Astrocyte (in vitro differentiated cells and primary cell): Measurements from ENCODE around the gene GPHN. TPM values are rescaled to one million over a fixed set of nuclear protein-coding genes. Genes with fewer than 3 reads are reported as not detected.

Source experiments
- DNase-seq: peaks from one replicate; pipeline ENCODE4 v3.0.0-alpha.2; 2010; ENCODE audit warnings: low read depth
- FAIRE-seq: peaks from 2 replicates; lab custom pipeline; 2011; peaks lifted over from hg19 to GRCh38; lab: Jason Lieb, UNC
- H2AFZ ChIP-seq: 2 replicates; pipeline ENCODE4 v1.6.0; 2012; ENCODE audit warnings: low read depth, low read length, inconsistent platforms
- H3K27ac ChIP-seq: 2 replicates; pipeline ENCODE4 v1.5.1; 2011; ENCODE audit warnings: low read depth, low read length, inconsistent platforms
- H3K27me3 ChIP-seq: 2 replicates; pipeline ENCODE4 v1.6.0; 2011; ENCODE audit warnings: low read length, inconsistent platforms; ENCODE audit not compliant: insufficient read depth
- H3K36me3 ChIP-seq: 2 replicates; pipeline ENCODE4 v1.5.1; 2011; ENCODE audit warnings: low read length, inconsistent platforms; ENCODE audit not compliant: insufficient read depth
- H3K4me1 ChIP-seq: 2 replicates; pipeline ENCODE4 v1.5.1; 2011; ENCODE audit warnings: low read length, inconsistent platforms; ENCODE audit not compliant: insufficient read depth
- H3K4me2 ChIP-seq: 2 replicates; pipeline ENCODE4 v1.6.0; 2012; ENCODE audit warnings: low read length, inconsistent platforms
- H3K4me3 ChIP-seq: 2 replicates; pipeline ENCODE4 v1.5.1; 2011; ENCODE audit warnings: low read depth, mild to moderate bottlenecking, low read length, inconsistent platforms; ENCODE audit not compliant: insufficient read depth
- H3K79me2 ChIP-seq: 2 replicates; pipeline ENCODE4 v1.6.0; 2012; ENCODE audit warnings: mild to moderate bottlenecking, low read length, inconsistent platforms; ENCODE audit not compliant: insufficient read depth
- H3K9ac ChIP-seq: 2 replicates; pipeline ENCODE4 v1.6.0; 2012; ENCODE audit warnings: mild to moderate bottlenecking, low read length, inconsistent platforms
- H3K9me3 ChIP-seq: 2 replicates; pipeline ENCODE4 v1.5.1; 2012; ENCODE audit warnings: low read depth, mild to moderate bottlenecking, low read length, inconsistent platforms; ENCODE audit not compliant: insufficient read depth
- H4K20me1 ChIP-seq: 2 replicates; pipeline ENCODE4 v1.6.0; 2012; ENCODE audit warnings: low read length, inconsistent platforms; ENCODE audit not compliant: insufficient read depth
- H3K27ac Mint-ChIP-seq: one replicate; pipeline ENCODE4 v1.8.0; 2021; ENCODE audit warnings: mild to moderate bottlenecking, mixed read lengths; ENCODE audit not compliant: unreplicated experiment
- H3K27me3 Mint-ChIP-seq: one replicate; pipeline ENCODE4 v1.8.0; 2021; ENCODE audit warnings: low read depth, mixed read lengths; ENCODE audit not compliant: unreplicated experiment
- H3K36me3 Mint-ChIP-seq: one replicate; pipeline ENCODE4 v1.8.0; 2021; ENCODE audit warnings: low read depth, mixed read lengths; ENCODE audit not compliant: unreplicated experiment
- H3K4me1 Mint-ChIP-seq: one replicate; pipeline ENCODE4 v1.8.0; 2021; ENCODE audit warnings: low read depth, mixed read lengths; ENCODE audit not compliant: unreplicated experiment
- H3K4me3 Mint-ChIP-seq: one replicate; pipeline ENCODE4 v1.8.0; 2021; ENCODE audit warnings: mild to moderate bottlenecking, moderate library complexity, mixed read lengths; ENCODE audit not compliant: unreplicated experiment
- H3K9me3 Mint-ChIP-seq: one replicate; pipeline ENCODE4 v1.8.0; 2021; ENCODE audit warnings: mild to moderate bottlenecking, mixed read lengths; ENCODE audit not compliant: unreplicated experiment
- CTCF ChIP-seq: IDR thresholded peaks from 2 replicates; pipeline ENCODE4 v1.5.1; 2011; ENCODE audit warnings: low read depth, mild to moderate bottlenecking, inconsistent platforms, low read length, moderate library complexity; ENCODE audit not compliant: insufficient read depth
- EZH2 ChIP-seq: IDR thresholded peaks from 2 replicates; pipeline ENCODE4 v1.6.1; 2012; ENCODE audit warnings: mild to moderate bottlenecking, low read length, inconsistent platforms; ENCODE audit not compliant: insufficient read depth
- total RNA-seq: library from RNA; stranded (reverse); gene quantifications from 2 replicates; pipeline ENCODE4 v1.2.1, GENCODE V29; 2021

Gene GPHN
- total RNA-seq, 1 donor from 2014 or later: 6.9 TPM

GRCh38 chr14:67131691-67132090, 623.7 kb downstream of the GPHN start:
- no peaks in the 10 kb centered on the region for H3K36me3 Mint-ChIP-seq
- no peaks in the 10 kb centered on the region for H3K27me3 Mint-ChIP-seq
- Histone ChIP-seq H3K4me1 (no peaks in the 10 kb centered on the region), H3K4me2 (no peak overlapping the region), H3K9ac (no peak overlapping the region), H3K4me3 (no peak overlapping the region), H3K9me3 (no peaks in the 10 kb centered on the region), H3K79me2 (no peaks in the 10 kb centered on the region), H3K27ac (no peak overlapping the region), H4K20me1 (no peaks in the 10 kb centered on the region), H2AFZ (no peak overlapping the region), H3K36me3 (no peaks in the 10 kb centered on the region), H3K27me3 (no peaks in the 10 kb centered on the region)
- H3K4me1 Mint-ChIP-seq: no peaks in the 10 kb centered on the region
- no peak overlapping the region for H3K27ac Mint-ChIP-seq
- H3K4me3 Mint-ChIP-seq: no peak overlapping the region
- no peak for TF ChIP-seq EZH2
- TF ChIP-seq CTCF: no peak
- DNase-seq (no peak), FAIRE-seq (no peak)
- H3K9me3 Mint-ChIP-seq: no peaks in the 10 kb centered on the region

- Histone ChIP-seq H3K9me3 (no peaks in the 10 kb centered on the region), H3K27ac (no peak overlapping the region), H3K9ac (no peak overlapping the region), H3K36me3 (no peaks in the 10 kb centered on the region), H3K4me2 (no peak overlapping the region), H3K79me2 (no peaks in the 10 kb centered on the region), H3K27me3 (no peaks in the 10 kb centered on the region), H2AFZ (no peak overlapping the region), H3K4me1 (no peaks in the 10 kb centered on the region), H4K20me1 (no peaks in the 10 kb centered on the region), H3K4me3 (no peak overlapping the region)
- no peaks in the 10 kb centered on the region for H3K9me3 Mint-ChIP-seq
- DNase-seq (no peak), FAIRE-seq (no peak)
- H3K27ac Mint-ChIP-seq: no peak overlapping the region
- TF ChIP-seq CTCF: no peak
- no peak for TF ChIP-seq EZH2
- H3K36me3 Mint-ChIP-seq: no peaks in the 10 kb centered on the region
- no peak overlapping the region for H3K4me3 Mint-ChIP-seq
- no peaks in the 10 kb centered on the region for H3K27me3 Mint-ChIP-seq
- H3K4me1 Mint-ChIP-seq: no peaks in the 10 kb centered on the region
Measured at GRCh38 chr14:67133144-67133543, 625.2 kb downstream of the GPHN start.

GRCh38 chr14:67133595-67134441, 625.9 kb downstream of the GPHN start:
- Histone ChIP-seq H3K36me3 (no peaks in the 10 kb centered on the region), H4K20me1 (no peaks in the 10 kb centered on the region), H3K4me1 (no peaks in the 10 kb centered on the region), H3K9me3 (no peaks in the 10 kb centered on the region), H3K4me2 (no peak overlapping the region), H3K27ac (no peak overlapping the region), H2AFZ (no peak overlapping the region), H3K79me2 (no peaks in the 10 kb centered on the region), H3K9ac (no peak overlapping the region), H3K4me3 (no peak overlapping the region), H3K27me3 (no peaks in the 10 kb centered on the region)
- no peaks in the 10 kb centered on the region for H3K9me3 Mint-ChIP-seq
- TF ChIP-seq CTCF (no peak), EZH2 (no peak)
- DNase-seq (no peak), FAIRE-seq (peak; percentile 9)
- H3K27me3 Mint-ChIP-seq: no peaks in the 10 kb centered on the region
- no peaks in the 10 kb centered on the region for H3K36me3 Mint-ChIP-seq
- H3K27ac Mint-ChIP-seq: no peak overlapping the region
- no peaks in the 10 kb centered on the region for H3K4me1 Mint-ChIP-seq
- H3K4me3 Mint-ChIP-seq: no peak overlapping the region
